HG03558 (cell line): ENCODE results near the gene BEX1.
"Not testable (repeated sequence)": the region's sequence is repeated elsewhere in the genome, so short reads cannot be mapped to it uniquely, and the experiment has no call there.

ENCODE experiments used
- ATAC-seq: cut with Tn5 transposase; IDR thresholded peaks from one replicate; pipeline ENCODE4 v1.9.1; 2021; ENCODE audit warnings: moderate number of reproducible peaks; ENCODE audit not compliant: unreplicated experiment; ENCODE audit errors: extremely low read depth

BEX1 gene

DNA sequence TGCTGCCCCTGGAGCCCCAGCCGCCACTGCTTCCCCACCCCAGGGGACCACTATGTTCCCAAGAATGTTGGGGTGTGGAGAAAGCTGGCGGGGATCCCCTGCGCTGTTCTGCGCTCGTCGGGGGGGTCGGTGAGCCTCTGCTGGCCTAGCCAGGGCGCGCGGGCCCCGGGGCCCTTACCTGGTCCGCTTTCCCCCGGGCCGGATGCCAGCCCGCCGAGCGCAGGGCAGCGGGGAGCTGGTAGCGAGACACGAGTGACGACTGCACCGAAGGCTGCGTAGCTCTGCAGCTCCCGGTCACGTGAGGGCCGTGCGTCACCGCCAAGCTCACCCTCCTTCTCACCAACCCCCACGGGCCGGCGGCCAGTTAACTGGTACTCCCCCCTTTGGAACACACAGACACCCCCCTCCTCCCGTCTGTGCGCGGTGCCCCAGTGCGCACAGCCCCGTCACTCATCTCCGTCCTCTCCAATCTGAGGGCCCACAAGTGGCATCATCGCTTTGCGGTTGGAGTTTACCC lies at the start of gene BEX1:
Gene BEX1 (minus strand): TSS at position 254 of the 517 bp plus-strand sequence. CDS start 897 bp downstream, outside the sequence.
- ATAC-seq = no peak

GRCh38 chrX:103109497-103109896 lies 45.5 kb upstream of the BEX1 start:
- not testable (repeated sequence) for ATAC-seq

GRCh38 chrX:103107836-103108235 lies 43.9 kb upstream of the BEX1 start:
- no peak for ATAC-seq

DNA sequence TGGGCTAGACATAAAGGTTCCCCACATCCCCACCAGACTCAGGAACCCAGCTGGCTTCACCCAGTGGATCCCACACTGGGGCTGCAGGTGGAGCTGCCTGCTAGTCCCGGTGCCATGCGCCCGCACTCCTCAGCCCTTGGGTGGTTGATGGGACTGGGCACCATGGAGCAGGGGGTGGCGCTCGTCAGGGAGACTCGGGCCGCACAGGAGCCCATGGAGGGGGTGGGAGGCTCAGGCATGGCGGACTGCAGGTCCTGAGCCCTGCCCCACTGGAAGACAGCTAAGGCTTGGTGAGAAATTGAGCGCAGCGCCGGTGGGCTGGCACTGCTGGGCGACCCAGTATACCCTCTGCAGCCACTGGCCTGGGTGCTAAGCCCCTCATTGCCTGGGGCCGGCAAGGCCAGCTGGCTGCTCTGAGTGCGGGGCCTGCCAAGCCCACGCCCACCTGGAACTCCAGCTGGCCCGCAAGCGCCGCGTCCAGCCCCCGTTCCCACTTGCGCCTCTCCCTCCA lies 43.3 kb upstream of the BEX1 start:
- not testable (repeated sequence) for ATAC-seq

- not testable (repeated sequence) for ATAC-seq
Observed at GRCh38 chrX:103104370-103104769, 40.4 kb upstream of the BEX1 start.

GRCh38 chrX:103103866-103104265 lies 39.9 kb upstream of the BEX1 start:
- ATAC-seq = not testable (repeated sequence)

DNA sequence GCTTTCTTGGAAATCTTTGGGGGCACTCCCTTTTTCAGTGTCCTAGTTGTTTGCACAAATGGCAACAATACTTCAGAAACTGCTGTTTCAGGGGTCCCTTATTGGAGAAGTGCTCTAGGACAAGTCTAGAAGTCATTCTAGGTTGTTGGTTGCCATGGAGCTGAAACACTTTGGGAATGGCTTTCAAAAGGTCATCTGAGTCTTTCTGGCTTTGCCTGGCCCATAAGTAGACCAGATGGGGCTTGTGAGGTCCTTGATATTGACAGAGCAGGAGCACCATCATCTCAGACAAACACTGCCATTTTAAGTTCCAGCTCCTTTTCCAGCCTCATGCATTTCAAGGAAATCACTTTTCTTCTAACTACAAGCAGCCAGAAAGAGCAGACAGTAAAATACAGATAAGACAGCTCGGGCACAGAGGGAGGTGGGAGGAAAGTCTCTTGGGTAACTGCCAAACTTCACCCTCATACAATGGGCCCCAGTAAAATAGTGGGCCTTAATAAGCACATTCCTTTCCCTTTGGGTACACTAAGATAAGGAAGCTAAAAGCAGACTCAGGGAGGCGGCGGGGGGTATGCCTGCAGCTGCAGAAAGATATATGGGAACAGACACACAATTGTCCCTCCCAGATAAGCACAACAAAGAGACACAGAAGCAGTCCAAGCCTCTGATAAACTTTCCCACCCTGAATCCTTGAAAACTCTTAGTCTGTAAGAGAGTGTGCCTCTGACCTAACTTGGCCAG lies 37.5 kb upstream of the BEX1 start:
- ATAC-seq = no peak

DNA sequence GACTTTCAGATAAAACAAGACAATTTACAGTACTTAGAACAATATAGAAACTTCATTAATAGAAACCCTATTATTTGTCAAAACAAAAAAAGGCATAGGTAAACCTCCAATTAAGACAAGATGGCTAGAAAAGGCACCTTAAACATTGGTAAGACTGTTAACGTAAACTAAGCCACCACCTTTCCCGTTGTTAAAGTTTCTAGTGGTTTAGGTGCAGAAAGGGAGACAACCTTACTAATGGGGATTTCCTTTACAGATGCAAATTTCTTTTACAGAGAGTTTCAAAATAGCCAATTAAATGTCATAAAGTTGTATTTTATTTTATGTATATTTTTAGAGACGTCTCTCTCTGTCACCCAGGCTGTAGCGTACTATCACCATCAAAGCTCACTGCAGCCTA lies 36.5 kb upstream of the BEX1 start:
- ATAC-seq = no peak

GRCh38 chrX:103099691-103100090 lies 35.7 kb upstream of the BEX1 start:
- no peak for ATAC-seq

DNA sequence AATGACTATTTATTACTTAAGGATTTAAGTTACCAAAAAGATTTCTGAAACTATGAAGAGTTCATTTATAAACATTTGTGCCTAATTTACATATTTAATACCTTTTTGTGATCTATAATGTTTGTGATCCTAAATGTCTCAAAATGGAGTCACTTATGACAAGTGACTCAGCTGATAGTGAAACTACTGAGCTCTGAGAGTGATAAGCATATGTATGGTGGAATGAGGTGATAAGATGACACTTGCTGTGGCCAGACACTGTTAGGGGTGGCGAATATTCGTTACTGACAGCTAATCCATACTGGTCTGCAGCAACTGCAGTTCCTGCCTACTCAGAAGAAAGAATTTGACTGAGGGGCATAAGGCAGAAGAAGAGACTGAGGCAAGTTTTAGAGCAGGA lies 34.5 kb upstream of the BEX1 start:
- no peak for ATAC-seq

GRCh38 chrX:103092942-103093341 lies 29.0 kb upstream of the BEX1 start, which contains the start of gene NXF3:
Gene NXF3 (minus strand): TSS chrX:103093143. CDS start chrX:103093023, 120 bp downstream.
- ATAC-seq = no peak

DNA sequence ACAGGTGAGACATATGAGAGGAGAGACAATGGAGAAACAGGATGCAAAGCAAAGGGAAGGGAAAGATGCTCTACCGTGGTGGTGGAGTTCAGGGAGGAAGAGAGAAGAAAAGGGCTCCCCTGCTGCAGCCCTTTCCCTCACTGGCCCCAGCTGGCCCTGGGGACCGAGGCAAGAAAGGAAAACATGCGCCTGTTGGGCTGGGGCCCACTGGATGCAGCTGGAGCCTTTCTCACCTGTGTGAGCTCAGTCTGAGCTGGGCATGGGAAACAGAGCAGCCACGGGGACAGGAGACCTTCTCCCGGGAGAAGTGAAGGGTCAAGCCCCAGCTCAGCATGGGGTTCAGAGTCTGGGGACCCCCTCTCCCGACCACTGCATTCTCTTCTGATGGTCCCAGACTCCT lies 17.1 kb upstream of the BEX1 start:
- no peak for ATAC-seq

DNA sequence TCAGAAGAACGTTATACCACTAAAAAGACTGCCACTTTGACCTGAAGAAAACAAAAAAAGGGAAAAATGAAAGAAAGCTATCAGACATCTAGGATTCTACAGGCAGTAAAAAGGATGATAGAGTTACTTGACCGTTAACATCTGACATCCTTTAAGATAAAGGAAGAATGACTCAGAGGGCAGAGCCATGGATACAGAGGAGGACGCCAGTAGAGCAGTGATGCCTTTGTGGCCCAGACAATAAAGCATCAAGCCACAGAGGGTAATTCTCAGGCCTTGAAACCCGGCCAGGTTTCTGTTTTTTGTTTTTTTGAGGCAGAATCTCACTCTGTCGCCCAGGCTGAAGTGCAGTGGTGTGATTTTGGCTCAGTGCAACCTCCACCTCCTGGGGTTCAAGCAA lies 9.5 kb upstream of the BEX1 start:
- ATAC-seq = no peak

DNA sequence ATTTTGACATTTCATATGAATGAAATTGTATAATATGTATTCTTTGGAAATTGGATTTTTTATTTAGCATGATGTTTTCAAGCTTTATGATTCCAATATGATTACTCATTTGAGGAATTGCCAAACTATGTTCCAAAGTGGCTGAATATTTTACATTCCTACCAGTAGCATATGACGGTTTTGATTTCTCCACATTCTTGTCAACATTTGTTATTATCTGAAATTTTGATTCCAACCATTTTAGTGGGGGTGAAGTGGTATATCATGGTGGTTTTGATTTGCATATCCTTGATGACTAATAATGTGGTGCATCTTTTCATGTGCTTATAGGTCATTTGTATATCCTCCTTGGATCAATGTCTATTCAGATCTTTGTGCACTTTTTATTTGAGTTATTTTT lies 2.6 kb upstream of the BEX1 start:
- no peak for ATAC-seq

DNA sequence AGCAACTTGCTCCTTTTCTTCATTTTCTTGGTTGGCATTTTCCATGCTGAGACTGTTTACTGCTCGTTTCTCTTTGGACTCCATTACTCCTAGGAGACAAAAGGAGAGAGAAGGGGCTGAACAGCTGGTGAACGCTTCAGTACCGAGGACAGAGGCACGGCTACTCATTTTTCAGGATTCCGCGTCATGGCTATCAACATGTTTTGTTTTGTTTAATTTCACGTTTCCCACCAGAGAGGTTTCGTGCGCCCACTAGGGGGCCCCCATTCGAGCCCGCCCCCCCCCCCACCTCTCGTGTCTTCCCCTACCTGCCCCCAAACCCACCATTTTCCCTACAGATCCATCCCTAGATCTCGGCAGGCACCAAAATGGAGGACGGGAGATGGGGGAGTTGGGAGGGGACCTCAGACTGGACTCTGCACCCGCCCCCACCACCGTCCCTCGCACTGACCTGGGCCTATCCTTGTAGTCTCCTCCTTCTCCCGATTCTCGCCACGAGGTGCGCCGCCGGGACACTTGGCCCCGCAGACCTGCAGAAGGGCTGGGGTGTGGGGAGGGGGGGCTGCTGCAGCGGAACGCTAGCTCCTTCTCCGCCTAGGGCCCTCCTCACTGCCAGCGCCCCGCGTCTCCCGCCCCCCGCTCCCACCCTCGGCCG lies 653 bp downstream of the BEX1 start:
- ATAC-seq = no peak

- ATAC-seq = no peak
Observed at GRCh38 chrX:103061486-103061885, 2.5 kb downstream of the BEX1 start.

GRCh38 chrX:103056902-103057301 lies 7.1 kb downstream of the BEX1 start:
- no peak for ATAC-seq

- no peak for ATAC-seq
Observed at GRCh38 chrX:103052625-103053024, 11.3 kb downstream of the BEX1 start.

GRCh38 chrX:103051260-103051789 lies 12.6 kb downstream of the BEX1 start:
- no peak for ATAC-seq

- not testable (repeated sequence) for ATAC-seq
Observed at GRCh38 chrX:103033371-103033770, 30.6 kb downstream of the BEX1 start.

- ATAC-seq = no peak
Observed at GRCh38 chrX:103017542-103017941, 46.4 kb downstream of the BEX1 start.
